DMS153 treated with DMSO at 0.1 percent for 48 hours (cell line): ENCODE results near the gene ZNF222.
A peak's percentile ranks its signal among the peaks of the same experiment; 100 is the strongest.

Experiments used
- DNase-seq: peaks from one replicate; lab custom pipeline; 2025; ENCODE audit not compliant: unreplicated experiment; lab: John Stamatoyannopoulos, UW

Gene ZNF222

DNA sequence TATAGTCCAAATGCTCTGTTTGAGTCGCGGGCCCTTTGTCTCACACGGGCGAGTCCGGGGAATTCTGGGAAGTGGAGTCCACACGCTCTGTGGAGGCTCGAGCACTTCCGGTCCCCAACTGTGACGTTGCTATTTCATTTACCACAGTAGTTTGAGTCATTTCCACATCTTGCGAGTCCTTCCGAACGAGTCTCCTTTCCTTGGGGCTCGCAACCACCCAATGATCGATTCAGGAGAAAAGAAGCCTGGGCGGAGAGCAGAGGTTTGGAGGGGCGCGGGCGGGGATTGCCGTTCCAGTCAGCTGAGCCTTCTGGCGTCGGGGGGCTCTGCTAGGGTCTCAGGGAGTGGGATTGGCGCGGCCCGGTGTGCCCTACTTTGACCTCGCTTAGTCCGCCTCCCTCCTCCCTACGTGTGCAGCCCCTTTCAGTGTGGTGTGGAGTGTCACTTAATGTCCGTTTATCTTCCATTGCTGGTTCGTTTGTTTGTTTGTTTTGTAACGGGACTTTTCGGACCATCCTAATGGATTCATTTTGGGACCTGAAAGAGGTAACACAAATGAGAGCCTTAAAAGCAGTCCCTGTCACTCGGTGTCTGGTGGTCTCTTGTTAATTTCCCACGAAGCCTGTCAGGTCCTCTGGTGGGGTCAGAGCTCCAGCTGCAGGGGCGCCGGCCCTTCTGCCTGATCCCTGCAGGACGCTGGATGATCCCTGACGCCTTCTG lies at the start of gene ZNF222:
Gene ZNF222, plus strand, starts transcription at position 163 of the 720 bp plus-strand sequence. Its CDS starts 58 bp downstream, at position 221.
- DNase-seq, result peak; percentile 32

- DNase-seq, result no peak
Measured at GRCh38 chr19:43976732-43977131, 48.4 kb upstream of the ZNF222 start.

GRCh38 chr19:43983544-43983911 lies 41.7 kb upstream of the ZNF222 start:
- no peak for DNase-seq

- DNase-seq, result peak; percentile 59
Measured at GRCh38 chr19:43983912-43984686, 41.1 kb upstream of the ZNF222 start, which contains the start of gene ZNF155. Gene ZNF155 (plus strand): TSS chr19:43984188. CDS start chr19:43988544, 4,356 bp downstream.

DNA sequence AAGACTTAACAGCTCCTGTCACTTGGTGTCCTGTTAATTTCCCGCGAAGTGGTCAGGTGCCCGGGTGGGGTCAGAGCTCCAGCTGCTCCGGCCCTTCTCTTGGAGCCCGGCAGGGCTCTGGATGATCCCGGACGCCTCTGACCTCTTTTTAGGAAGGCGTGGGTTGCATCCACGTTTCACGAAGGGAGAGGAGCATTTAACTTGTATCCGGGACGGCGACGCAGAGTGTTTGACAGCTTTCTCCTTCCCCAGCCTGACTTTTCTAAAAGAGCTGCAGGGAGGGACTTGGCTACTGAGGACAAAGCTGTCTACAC lies 40.5 kb upstream of the ZNF222 start:
- DNase-seq, result no peak

GRCh38 chr19:43997631-43998290 lies 27.4 kb upstream of the ZNF222 start:
- no peak for DNase-seq

DNA sequence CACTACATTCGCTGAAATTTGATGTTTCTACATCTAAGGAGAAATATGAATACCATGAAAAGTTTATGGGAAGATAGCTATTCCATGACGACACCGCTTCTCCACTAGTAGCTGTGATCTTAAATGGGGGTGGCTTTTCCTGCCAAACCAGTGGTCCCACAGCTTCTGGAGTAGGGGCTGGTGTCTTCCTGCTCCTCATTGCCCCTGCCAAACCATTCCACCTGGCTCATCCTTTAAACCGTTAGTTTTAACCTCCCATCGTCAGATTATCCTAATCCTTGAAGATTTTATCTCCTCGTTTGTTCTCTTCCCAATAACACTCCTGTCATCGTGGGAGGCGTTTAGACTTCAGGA lies 23.0 kb upstream of the ZNF222 start:
- DNase-seq, result no peak

DNA sequence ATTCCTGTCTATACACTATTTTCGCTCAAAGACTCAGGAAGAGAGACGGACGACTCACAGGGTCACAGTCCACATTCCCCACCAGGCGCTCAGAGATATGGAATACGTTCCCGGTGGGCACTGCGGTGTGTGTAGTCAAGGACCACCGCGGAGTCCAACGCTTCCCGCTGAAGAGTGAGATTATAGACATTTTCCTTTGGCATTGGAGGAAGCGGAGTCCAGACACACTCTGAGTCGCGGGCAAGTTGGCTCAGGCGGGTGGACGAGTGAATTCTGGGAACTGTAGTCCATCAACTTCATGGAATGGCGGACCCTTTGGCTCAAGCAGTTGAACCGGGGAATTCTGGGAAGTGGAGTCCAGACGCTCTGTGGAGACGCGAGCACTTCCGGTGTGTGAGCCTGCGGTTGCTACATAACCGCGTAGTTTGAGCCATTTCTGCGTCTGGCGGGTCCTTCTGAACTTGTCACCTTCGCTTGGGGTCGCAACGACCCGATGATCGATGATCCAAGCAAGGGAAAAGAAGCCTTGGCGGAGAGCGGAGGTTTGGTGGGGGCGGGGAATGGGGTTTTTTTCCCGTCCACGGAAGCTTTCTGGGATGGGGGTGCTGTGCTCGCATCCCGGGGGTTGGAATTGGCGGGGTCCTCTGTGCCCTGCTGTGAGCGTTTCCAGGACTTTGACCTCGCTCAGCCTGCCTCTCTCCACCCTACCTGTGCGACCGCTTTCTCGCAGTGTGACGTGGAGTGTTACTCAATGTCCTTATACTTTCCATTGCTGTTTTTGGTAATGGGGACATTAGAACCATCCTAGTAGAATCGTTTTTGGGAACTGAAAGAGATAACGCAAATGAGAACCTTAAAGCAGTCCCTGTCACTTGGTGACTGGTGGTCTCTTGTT lies 22.4 kb upstream of the ZNF222 start, which contains the start of gene ZNF230:
Gene ZNF230, plus strand, starts transcription at position 392 of the 895 bp plus-strand sequence. CDS start 4,122 bp downstream, outside the sequence.
- DNase-seq, result peak; percentile 91

DNA sequence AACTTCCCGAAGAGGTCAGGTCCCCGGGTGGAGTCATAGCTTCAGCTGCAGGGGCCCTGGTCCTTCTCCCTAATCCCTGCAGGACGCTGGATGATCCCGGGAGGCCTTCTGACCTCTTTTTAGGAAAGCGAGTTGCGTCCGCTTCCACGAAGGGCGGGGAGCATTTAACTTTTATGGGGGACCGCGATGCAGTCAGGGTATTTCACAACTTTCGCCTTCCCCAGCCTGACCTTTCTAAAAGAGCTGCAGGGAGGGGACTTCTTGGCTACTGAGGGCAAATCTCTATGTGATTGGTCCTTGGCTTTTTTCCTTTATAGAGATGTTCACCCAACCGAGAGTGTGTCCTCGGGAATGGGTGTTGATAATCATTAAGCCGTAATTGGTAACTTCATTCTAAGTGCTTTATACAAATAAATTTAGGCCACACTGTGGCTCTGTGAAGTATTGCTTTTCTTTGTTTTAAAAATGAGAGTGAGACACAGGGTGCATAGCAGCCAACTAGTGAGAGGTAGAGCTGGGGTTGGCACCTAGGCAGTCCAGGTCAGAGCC lies 21.6 kb upstream of the ZNF222 start:
- no peak for DNase-seq

- no peak for DNase-seq
Measured at GRCh38 chr19:44005973-44006372, 19.2 kb upstream of the ZNF222 start.

GRCh38 chr19:44007473-44007872 lies 17.7 kb upstream of the ZNF222 start:
- DNase-seq, result no peak

DNA sequence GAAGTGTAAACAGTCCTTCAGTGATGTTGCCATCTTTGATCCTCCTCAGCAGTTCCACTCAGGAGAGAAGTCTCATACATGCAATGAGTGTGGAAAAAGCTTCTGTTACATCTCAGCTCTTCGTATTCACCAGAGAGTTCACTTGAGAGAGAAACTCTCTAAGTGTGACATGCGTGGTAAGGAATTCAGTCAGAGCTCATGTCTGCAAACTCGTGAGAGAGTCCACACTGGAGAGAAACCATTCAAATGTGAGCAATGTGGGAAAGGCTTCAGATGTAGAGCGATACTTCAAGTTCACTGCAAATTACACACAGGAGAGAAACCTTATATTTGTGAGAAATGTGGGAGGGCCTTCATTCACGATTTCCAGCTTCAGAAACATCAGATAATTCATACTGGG lies 14.7 kb upstream of the ZNF222 start:
- no peak for DNase-seq

- DNase-seq, result no peak
Measured at GRCh38 chr19:44019498-44019897, 5.7 kb upstream of the ZNF222 start.

GRCh38 chr19:44021221-44021620 lies 4.0 kb upstream of the ZNF222 start:
- no peak for DNase-seq

- no peak for DNase-seq
Measured at GRCh38 chr19:44024900-44025216, 321 bp upstream of the ZNF222 start.

DNA sequence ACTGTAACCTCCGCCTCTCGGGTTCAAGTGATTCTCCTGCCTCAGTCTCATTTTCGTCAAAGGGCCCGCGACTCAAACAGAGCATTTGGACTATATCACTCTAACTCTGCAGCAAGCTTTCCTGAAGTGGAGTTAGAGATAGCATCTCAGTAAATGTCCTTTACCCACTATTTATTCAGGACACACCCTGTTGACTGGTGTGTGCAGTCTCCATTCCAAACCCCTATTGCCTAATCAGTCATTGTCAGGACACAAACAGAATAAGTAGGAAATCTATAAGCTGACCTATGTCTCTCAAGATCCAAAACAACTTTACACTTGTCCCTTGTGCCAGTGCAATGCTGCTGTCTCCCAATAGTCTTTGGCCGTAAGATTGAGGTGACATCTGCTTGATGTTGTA lies 1.4 kb downstream of the ZNF222 start:
- DNase-seq, result no peak

GRCh38 chr19:44032001-44032610 lies 6.9 kb downstream of the ZNF222 start:
- no peak for DNase-seq

DNA sequence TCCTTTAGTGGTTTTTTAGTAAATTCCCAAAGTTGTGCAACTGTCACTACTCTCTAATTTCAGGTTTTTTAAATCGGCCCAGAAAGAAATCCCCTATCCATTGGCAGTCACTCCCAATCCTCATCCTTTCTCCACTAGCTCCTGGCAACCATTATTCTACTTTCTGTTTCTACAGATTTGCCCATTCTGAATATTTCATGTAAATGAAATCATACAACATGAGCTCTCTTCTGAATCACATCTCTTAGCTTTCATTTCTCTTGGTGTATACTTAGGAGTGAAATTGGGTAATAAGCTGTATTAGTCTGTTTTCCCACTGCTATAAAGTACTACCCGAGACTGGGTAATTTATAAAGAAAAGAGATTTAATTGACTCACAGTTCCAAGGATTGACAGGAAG lies 17.0 kb downstream of the ZNF222 start:
- DNase-seq, result no peak

DNA sequence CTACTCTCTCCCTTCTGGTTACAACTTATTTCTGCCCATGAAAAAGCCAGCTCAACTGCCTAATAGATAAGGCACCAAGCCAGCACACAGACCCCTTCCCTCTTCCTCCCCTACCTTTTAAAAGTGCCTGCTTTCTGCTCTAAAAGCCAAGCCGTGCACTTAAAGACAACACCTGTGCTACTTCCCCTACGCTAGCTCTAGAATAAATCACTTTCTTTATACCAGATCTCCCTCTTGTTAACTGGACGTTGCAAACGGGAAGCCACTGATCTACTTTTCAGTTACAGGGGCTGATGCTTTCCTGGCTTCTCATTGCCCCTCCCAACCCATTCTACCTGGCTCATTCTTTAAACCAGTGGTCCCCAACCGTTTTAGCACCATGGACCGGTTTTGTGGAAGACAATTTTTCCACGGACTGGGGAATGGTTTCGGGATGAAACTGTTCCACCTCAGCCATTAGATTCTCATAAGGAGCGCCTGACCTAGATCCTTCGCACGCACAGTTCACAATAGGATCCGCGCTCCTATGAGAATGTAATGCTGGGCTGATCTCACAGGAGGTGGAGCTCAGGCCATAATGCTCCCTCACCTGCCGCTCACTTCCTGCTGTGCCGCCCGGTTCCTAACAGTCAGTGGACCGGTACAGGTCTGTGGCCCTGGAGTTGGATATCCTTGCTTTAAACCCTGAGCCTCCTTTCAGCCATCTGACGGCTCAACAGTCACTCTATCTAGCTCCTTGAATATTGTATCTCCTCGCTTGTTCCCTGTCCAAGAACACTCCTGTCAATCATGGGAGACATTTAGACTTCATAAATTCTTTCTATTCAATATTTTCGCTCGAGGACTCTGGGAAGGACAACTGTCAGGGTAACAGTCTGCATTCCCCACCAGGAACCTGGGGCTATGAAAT lies 25.8 kb downstream of the ZNF222 start:
- peak; percentile 18 for DNase-seq
